Thoracic aorta (tissue), 2 donors: ENCODE data around the gene IL11RA. TPM values are rescaled to one million over a fixed set of nuclear protein-coding genes. Genes with fewer than 3 reads are reported as not detected.

Experiments used
- ATAC-seq: fragments of 150-250 bp; one replicate; pipeline ENCODE4 v1.8.0; 2017; ENCODE audit warnings: low read depth; ENCODE audit not compliant: insufficient number of reproducible peaks, low FRiP score
- DNase-seq: peaks from one replicate; pipeline ENCODE4 v3.0.0-alpha.2; 2020; ENCODE audit warnings: low spot score
- H3K27ac ChIP-seq, 2 donors: fragments of 200-600 bp; sonication (generic); 1 replicate in 1 of 2; 2 replicates in 1 of 2; pipeline ENCODE4 v1.5.1; 2016; ENCODE audit warnings: mild to moderate bottlenecking in 2 of 2, moderate library complexity in 2 of 2
- H3K27me3 ChIP-seq: fragments of 200-600 bp; sonication (generic); replicated peaks from 2 replicates; pipeline ENCODE4 v1.6.0; 2016; ENCODE audit warnings: mild to moderate bottlenecking; ENCODE audit not compliant: insufficient read depth
- H3K36me3 ChIP-seq: fragments of 200-600 bp; sonication (generic); one replicate; pipeline ENCODE4 v1.5.1; 2016
- H3K4me1 ChIP-seq, 2 donors: fragments of 200-600 bp; sonication (generic); 1 replicate in 1 of 2; 2 replicates in 1 of 2; pipeline versions ENCODE4 v1.5.1 to v1.6.0; 2016; ENCODE audit warnings: low read depth in 2 of 2, mild to moderate bottlenecking in 1 of 2; ENCODE audit not compliant: control insufficient read depth in 1 of 2
- H3K4me3 ChIP-seq: fragments of 200-600 bp; sonication (generic); 2 replicates; pipeline ENCODE4 v1.5.1; 2016; ENCODE audit warnings: mild to moderate bottlenecking
- H3K9me3 ChIP-seq: fragments of 200-600 bp; sonication (generic); 2 replicates; pipeline ENCODE4 v1.5.1; 2016
- CTCF ChIP-seq: fragments of 200-600 bp; sonication (generic); IDR thresholded peaks from one replicate; pipeline ENCODE4 v1.5.1; 2019; ENCODE audit warnings: antibody characterized with exemption
- total RNA-seq, 2 donors: library from RNA; depleted of rRNA; stranded (reverse); fragments of >200 nt; gene quantifications; one replicate each; pipeline versions ENCODE4 v1.1.0 to v1.2.3, GENCODE V29; 2016

The IL11RA gene
- total RNA-seq, 2 donors from 2014 or later, result 81.3 to 99.0 TPM

- Histone ChIP-seq H3K9me3 (no peaks in the 10 kb centered on the region), H3K27me3 (no peaks in the 10 kb centered on the region), H3K4me1 (peaks cover 0 to 38% of the 10 kb centered on the region in 2 donors), H3K36me3 (peaks cover 5% of the 10 kb centered on the region), H3K4me3 (no peak overlapping the region), H3K27ac (no peak overlapping the region)
- TF ChIP-seq CTCF, result no peak
- DNase-seq, result no peak
- ATAC-seq, result no peak
Measured at GRCh38 chr9:34684816-34685215, 32.8 kb downstream of the IL11RA start.

GRCh38 chr9:34685591-34685990 lies 33.6 kb downstream of the IL11RA start:
- Histone ChIP-seq H3K36me3 (peaks cover 5% of the 10 kb centered on the region), H3K4me1 (peaks cover 0 to 41% of the 10 kb centered on the region in 2 donors), H3K27me3 (no peaks in the 10 kb centered on the region), H3K27ac (peak overlapping the region in 1 of 2 donors; percentile 6), H3K9me3 (no peaks in the 10 kb centered on the region), H3K4me3 (no peak overlapping the region)
- no peak for TF ChIP-seq CTCF
- ATAC-seq, result no peak
- DNase-seq, result no peak

- Histone ChIP-seq H3K36me3 (peaks cover 5% of the 10 kb centered on the region), H3K4me1 (peaks cover 0 to 48% of the 10 kb centered on the region in 2 donors), H3K4me3 (no peak overlapping the region), H3K9me3 (no peaks in the 10 kb centered on the region), H3K27ac (peak overlapping the region in 1 of 2 donors; percentile 6), H3K27me3 (no peaks in the 10 kb centered on the region)
- ATAC-seq, result no peak
- no peak for TF ChIP-seq CTCF
- no peak for DNase-seq
Measured at GRCh38 chr9:34686231-34686630, 34.2 kb downstream of the IL11RA start.

- no peak for DNase-seq
Measured at GRCh38 chr9:34686732-34687131, 34.7 kb downstream of the IL11RA start.

GRCh38 chr9:34687276-34688030 lies 35.5 kb downstream of the IL11RA start:
- peaks cover 5% of the 10 kb centered on the region for H3K36me3 ChIP-seq
- no peak overlapping the region for H3K27ac ChIP-seq
- peaks cover 3 to 53% of the 10 kb centered on the region in 2 donors for H3K4me1 ChIP-seq
- no peak for TF ChIP-seq CTCF
- ATAC-seq (no peak), DNase-seq (no peak)
- H3K27me3 ChIP-seq, result no peaks in the 10 kb centered on the region
- no peaks in the 10 kb centered on the region for H3K9me3 ChIP-seq
- H3K4me3 ChIP-seq, result no peak overlapping the region

More at GRCh38 chr9:34686732-34687131, 34.7 kb downstream of the IL11RA start:
- no peak overlapping the region for H3K4me3 ChIP-seq
- no peak overlapping the region for H3K27ac ChIP-seq
- no peak for TF ChIP-seq CTCF
- no peaks in the 10 kb centered on the region for H3K9me3 ChIP-seq
- peaks cover 3 to 53% of the 10 kb centered on the region in 2 donors for H3K4me1 ChIP-seq
- H3K36me3 ChIP-seq, result peaks cover 5% of the 10 kb centered on the region
- H3K27me3 ChIP-seq, result no peaks in the 10 kb centered on the region
- ATAC-seq, result no peak
